OCI-LY1 (cell line): ENCODE data around the gene SUSD3.

ENCODE experiments used
- EZH2 ChIP-seq: fragments of 200-600 bp; sonication (generic), shearing (Covaris generic); IDR thresholded peaks from 2 replicates; pipeline ENCODE4 v1.8.0; 2017; ENCODE audit warnings: borderline replicate concordance, mixed run types, mild to moderate bottlenecking, antibody characterized with exemption, low read length, moderate library complexity, mixed read lengths
- TF ChIP-seq, protein P1 (sequence below): fragments of 200-600 bp; sonication (generic), shearing (Covaris generic); IDR thresholded peaks from 2 replicates; pipeline ENCODE4 v1.5.1; 2017; ENCODE audit warnings: mild to moderate bottlenecking, antibody characterized with exemption, low read length, moderate library complexity, mixed read lengths

GRCh38 chr9:93041108-93041802, 17.2 kb upstream of the SUSD3 start:
- TF ChIP-seq, protein P1, sequence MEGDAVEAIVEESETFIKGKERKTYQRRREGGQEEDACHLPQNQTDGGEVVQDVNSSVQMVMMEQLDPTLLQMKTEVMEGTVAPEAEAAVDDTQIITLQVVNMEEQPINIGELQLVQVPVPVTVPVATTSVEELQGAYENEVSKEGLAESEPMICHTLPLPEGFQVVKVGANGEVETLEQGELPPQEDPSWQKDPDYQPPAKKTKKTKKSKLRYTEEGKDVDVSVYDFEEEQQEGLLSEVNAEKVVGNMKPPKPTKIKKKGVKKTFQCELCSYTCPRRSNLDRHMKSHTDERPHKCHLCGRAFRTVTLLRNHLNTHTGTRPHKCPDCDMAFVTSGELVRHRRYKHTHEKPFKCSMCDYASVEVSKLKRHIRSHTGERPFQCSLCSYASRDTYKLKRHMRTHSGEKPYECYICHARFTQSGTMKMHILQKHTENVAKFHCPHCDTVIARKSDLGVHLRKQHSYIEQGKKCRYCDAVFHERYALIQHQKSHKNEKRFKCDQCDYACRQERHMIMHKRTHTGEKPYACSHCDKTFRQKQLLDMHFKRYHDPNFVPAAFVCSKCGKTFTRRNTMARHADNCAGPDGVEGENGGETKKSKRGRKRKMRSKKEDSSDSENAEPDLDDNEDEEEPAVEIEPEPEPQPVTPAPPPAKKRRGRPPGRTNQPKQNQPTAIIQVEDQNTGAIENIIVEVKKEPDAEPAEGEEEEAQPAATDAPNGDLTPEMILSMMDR, result no peak
- TF ChIP-seq EZH2, result no peak
